ENCODE measurements around the gene RIC1. TPM values are rescaled to one million over a fixed set of nuclear protein-coding genes. Genes with fewer than 3 reads are reported as not detected.

The RIC1 gene
- total RNA-seq, 1 experiment from 2014 or later, result 18.6 TPM

GRCh38 chr9:5643005-5643624, 14.2 kb downstream of the RIC1 start:
- Mint-ChIP-seq H3K4me1 (ENCODE audit: low read depth, unreplicated experiment) (peaks cover 7% of the 10 kb centered on the region), H3K4me3 (ENCODE audit: unreplicated experiment) (no peak overlapping the region), H3K27me3 (ENCODE audit: insufficient read depth, unreplicated experiment) (no peaks in the 10 kb centered on the region), H3K27ac (ENCODE audit: unreplicated experiment) (no peak overlapping the region), H3K9me3 (ENCODE audit: unreplicated experiment) (peaks cover 7% of the 10 kb centered on the region), H3K36me3 (ENCODE audit: insufficient read depth, unreplicated experiment) (peaks cover 6% of the 10 kb centered on the region)
- no peak overlapping the region for H3K4me3 ChIP-seq (ENCODE audit: low read depth, low read length)
- no peaks in the 10 kb centered on the region for H3K4me1 ChIP-seq
- H3K27me3 ChIP-seq (replicated peaks; ENCODE audit: control insufficient read depth, insufficient read depth, low read length), result no peaks in the 10 kb centered on the region
- ChIA-PET CTCF (no interaction called here), POLR2A (no interaction called here)
- BruUV-seq (replicated peaks), result no TSS peak
- no peak for TF ChIP-seq CTCF (IDR thresholded peaks at IDR 0.05; ENCODE audit: insufficient read depth in 1 of 2, low read depth in 1 of 2, low read length in 1 of 2, severe bottlenecking in 1 of 2, unreplicated experiment in 1 of 2)
- no peak for DNase-seq
- no peaks in the 10 kb centered on the region for H3K36me3 ChIP-seq (ENCODE audit: control insufficient read depth, insufficient read depth, low read length)
- no peaks in the 10 kb centered on the region for H3K9me3 ChIP-seq
- intact Hi-C loops (cut with micrococcal nuclease; ENCODE audit: unreplicated experiment), result no loop called here

GRCh38 chr9:5644501-5644900, 15.6 kb downstream of the RIC1 start:
- Mint-ChIP-seq H3K9me3 (ENCODE audit: unreplicated experiment) (peaks cover 7% of the 10 kb centered on the region), H3K4me1 (ENCODE audit: low read depth, unreplicated experiment) (peaks cover 7% of the 10 kb centered on the region), H3K36me3 (ENCODE audit: insufficient read depth, unreplicated experiment) (peaks cover 6% of the 10 kb centered on the region), H3K27me3 (ENCODE audit: insufficient read depth, unreplicated experiment) (no peaks in the 10 kb centered on the region), H3K4me3 (ENCODE audit: unreplicated experiment) (no peak overlapping the region), H3K27ac (ENCODE audit: unreplicated experiment) (no peak overlapping the region)
- Histone ChIP-seq H3K9me3 (peaks cover 3% of the 10 kb centered on the region; the same call in 1 of the 2 replicates), H3K27me3 (replicated peaks; ENCODE audit: control insufficient read depth, insufficient read depth, low read length) (no peaks in the 10 kb centered on the region), H3K4me3 (ENCODE audit: low read depth, low read length) (no peak overlapping the region), H3K36me3 (ENCODE audit: control insufficient read depth, insufficient read depth, low read length) (no peaks in the 10 kb centered on the region), H3K4me1 (no peaks in the 10 kb centered on the region)
- TF ChIP-seq CTCF (IDR thresholded peaks at IDR 0.05; ENCODE audit: insufficient read depth in 1 of 2, low read depth in 1 of 2, low read length in 1 of 2, severe bottlenecking in 1 of 2, unreplicated experiment in 1 of 2), result no peak
- DNase-seq, result no peak
- no TSS peak for BruUV-seq (replicated peaks)
- intact Hi-C loops (cut with micrococcal nuclease; ENCODE audit: unreplicated experiment), result no loop called here
- POLR2A ChIA-PET, result interaction anchor here (0.5 kb wide), 1 partner anchor 16 kb away, joined by 3 read pairs; the partner anchor contains the start of gene RIC1
- CTCF ChIA-PET, result no interaction called here

GRCh38 chr9:5646116-5646515, 17.2 kb downstream of the RIC1 start:
- Mint-ChIP-seq H3K27me3 (ENCODE audit: insufficient read depth, unreplicated experiment) (no peaks in the 10 kb centered on the region), H3K9me3 (ENCODE audit: unreplicated experiment) (no peaks in the 10 kb centered on the region), H3K27ac (ENCODE audit: unreplicated experiment) (no peak overlapping the region), H3K4me3 (ENCODE audit: unreplicated experiment) (no peak overlapping the region), H3K36me3 (ENCODE audit: insufficient read depth, unreplicated experiment) (peaks cover 10% of the 10 kb centered on the region), H3K4me1 (ENCODE audit: low read depth, unreplicated experiment) (no peaks in the 10 kb centered on the region)
- Histone ChIP-seq H3K36me3 (ENCODE audit: control insufficient read depth, insufficient read depth, low read length) (no peaks in the 10 kb centered on the region), H3K9me3 (peaks cover 3% of the 10 kb centered on the region; the same call in 1 of the 2 replicates), H3K4me3 (ENCODE audit: low read depth, low read length) (no peak overlapping the region), H3K27me3 (replicated peaks; ENCODE audit: control insufficient read depth, insufficient read depth, low read length) (no peaks in the 10 kb centered on the region), H3K4me1 (no peaks in the 10 kb centered on the region)
- no peak for TF ChIP-seq CTCF (IDR thresholded peaks at IDR 0.05; ENCODE audit: insufficient read depth in 1 of 2, low read depth in 1 of 2, low read length in 1 of 2, severe bottlenecking in 1 of 2, unreplicated experiment in 1 of 2)
- CTCF ChIA-PET, result no interaction called here
- POLR2A ChIA-PET, result no interaction called here
- no TSS peak for BruUV-seq (replicated peaks)
- no peak for DNase-seq
- intact Hi-C loops (cut with micrococcal nuclease; ENCODE audit: unreplicated experiment), result no loop called here

Measured in Caco-2 (cell line).